Measurements from ENCODE around the gene VAV2.

DNA sequence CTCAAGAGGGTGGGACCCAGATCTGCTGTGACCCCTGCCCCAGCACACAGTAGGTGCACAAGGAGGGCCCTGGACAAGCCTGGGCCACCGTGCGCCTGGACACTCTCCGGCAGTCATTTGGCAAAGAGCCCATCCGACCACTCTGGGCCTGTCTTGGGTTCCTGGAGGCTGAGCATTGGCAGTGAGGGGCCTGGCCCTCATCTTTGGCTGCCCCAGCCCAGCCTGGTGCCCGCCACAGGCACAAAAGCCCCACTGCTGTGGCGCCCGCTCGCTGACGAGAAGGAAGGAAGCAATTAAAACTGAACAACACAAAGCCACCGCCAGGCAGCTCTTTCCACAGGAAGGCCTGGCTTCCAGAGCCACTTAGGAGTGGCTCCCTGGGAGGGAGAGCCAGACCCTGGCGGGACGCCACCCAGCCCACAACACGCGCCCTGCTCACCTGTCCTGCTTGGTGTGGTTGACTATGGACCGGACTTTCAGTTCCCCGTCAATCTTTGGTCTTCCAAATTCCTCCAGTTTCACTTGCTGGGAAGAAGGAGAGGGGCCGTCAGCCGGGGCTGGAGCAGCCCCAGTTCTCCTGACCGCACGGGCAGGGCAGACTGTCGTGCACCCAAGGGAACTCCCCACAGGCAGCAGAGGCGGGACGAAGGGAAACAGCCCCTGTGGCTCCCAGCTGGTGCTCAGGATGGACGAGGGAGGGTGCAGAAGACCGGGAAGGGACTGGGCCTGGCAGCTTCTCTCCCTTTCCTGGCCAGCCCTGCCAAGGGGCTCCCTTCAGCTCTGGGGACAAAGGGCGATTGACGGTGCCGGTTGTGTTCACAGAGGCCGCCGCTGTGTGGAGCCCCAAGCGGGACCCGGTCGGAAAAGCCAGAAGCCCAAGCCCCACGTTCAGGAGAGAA, 203.1 kb downstream of the VAV2 start:
- no peak for TF ChIP-seq EZH2phosphoT487 (conservative IDR thresholded peaks at IDR 0.05; ENCODE audit: low read length)
- TF ChIP-seq, protein P1, sequence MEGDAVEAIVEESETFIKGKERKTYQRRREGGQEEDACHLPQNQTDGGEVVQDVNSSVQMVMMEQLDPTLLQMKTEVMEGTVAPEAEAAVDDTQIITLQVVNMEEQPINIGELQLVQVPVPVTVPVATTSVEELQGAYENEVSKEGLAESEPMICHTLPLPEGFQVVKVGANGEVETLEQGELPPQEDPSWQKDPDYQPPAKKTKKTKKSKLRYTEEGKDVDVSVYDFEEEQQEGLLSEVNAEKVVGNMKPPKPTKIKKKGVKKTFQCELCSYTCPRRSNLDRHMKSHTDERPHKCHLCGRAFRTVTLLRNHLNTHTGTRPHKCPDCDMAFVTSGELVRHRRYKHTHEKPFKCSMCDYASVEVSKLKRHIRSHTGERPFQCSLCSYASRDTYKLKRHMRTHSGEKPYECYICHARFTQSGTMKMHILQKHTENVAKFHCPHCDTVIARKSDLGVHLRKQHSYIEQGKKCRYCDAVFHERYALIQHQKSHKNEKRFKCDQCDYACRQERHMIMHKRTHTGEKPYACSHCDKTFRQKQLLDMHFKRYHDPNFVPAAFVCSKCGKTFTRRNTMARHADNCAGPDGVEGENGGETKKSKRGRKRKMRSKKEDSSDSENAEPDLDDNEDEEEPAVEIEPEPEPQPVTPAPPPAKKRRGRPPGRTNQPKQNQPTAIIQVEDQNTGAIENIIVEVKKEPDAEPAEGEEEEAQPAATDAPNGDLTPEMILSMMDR (IDR thresholded peaks at IDR 0.05; ENCODE audit: insufficient read depth, low read length, poor library complexity, severe bottlenecking): no peak
